BLaER1 (cell line): Measurements from ENCODE around the gene SCPEP1.
A peak's percentile ranks its signal among the peaks of the same experiment; 100 is the strongest.

ENCODE experiments used
- H3K27ac ChIP-seq: shearing (Covaris generic); formaldehyde crosslinking; 2 replicates; pipeline ENCODE4 v1.8.1; 2022
- H3K27me3 ChIP-seq: shearing (Covaris generic); formaldehyde crosslinking; 2 replicates; pipeline ENCODE4 v1.8.1; 2022
- H3K36me3 ChIP-seq: shearing (Covaris generic); formaldehyde crosslinking; 2 replicates; pipeline ENCODE4 v1.8.1; 2022
- H3K4me1 ChIP-seq: shearing (Covaris generic); formaldehyde crosslinking; 2 replicates; pipeline ENCODE4 v1.8.1; 2022
- H3K4me2 ChIP-seq: shearing (Covaris generic); formaldehyde crosslinking; 2 replicates; pipeline ENCODE4 v1.8.1; 2022
- H3K4me3 ChIP-seq: shearing (Covaris generic); formaldehyde crosslinking; 2 replicates; pipeline ENCODE4 v1.8.1; 2022
- H3K9ac ChIP-seq: shearing (Covaris generic); formaldehyde crosslinking; 2 replicates; pipeline ENCODE4 v1.8.1; 2022
- H3K9me3 ChIP-seq: shearing (Covaris generic); formaldehyde crosslinking; 2 replicates; pipeline ENCODE4 v1.8.1; 2022
- H4K20me1 ChIP-seq: shearing (Covaris generic); formaldehyde crosslinking; 2 replicates; pipeline ENCODE4 v1.8.1; 2022
- Cebpa-rat ChIP-seq: shearing (Covaris generic); IDR thresholded peaks from 2 replicates; pipeline ENCODE4 v1.8.1; 2022

The SCPEP1 gene

DNA sequence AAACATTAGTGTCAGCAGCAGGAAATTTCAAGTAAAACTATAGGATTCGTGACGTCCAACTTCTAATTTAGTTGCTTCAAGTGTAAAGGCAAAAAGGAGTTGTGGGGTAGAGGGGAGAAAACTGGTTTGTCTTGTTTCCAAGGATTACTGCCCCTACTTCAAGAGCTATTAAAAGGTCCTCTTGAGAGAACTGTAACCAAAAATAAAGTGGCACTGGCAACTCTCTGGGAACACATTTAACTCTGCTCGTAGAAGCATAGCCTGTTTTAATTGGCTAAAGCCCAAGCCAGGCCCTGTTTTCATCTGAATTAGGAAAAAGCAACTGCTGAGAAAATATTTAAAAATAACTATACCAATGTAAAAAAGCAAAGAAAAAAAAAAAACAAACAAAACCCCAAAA lies 55.4 kb downstream of the SCPEP1 start:
- H3K4me2 ChIP-seq = peak overlapping the region; percentile 52
- no peak for TF ChIP-seq Cebpa-rat
- no peaks in the 10 kb centered on the region for H3K36me3 ChIP-seq
- H3K4me3 ChIP-seq = no peak overlapping the region
- no peaks in the 10 kb centered on the region for H4K20me1 ChIP-seq
- H3K27me3 ChIP-seq = no peaks in the 10 kb centered on the region
- peaks cover 14% of the 10 kb centered on the region for H3K4me1 ChIP-seq
- H3K9me3 ChIP-seq = peaks cover 16% of the 10 kb centered on the region
- H3K9ac ChIP-seq = peak overlapping the region; percentile 23; the same call in 1 of the 2 replicates
- 0 out of 2 replicates have a peak overlapping the region, but pooled peaks have one; percentile 31 for H3K27ac ChIP-seq

DNA sequence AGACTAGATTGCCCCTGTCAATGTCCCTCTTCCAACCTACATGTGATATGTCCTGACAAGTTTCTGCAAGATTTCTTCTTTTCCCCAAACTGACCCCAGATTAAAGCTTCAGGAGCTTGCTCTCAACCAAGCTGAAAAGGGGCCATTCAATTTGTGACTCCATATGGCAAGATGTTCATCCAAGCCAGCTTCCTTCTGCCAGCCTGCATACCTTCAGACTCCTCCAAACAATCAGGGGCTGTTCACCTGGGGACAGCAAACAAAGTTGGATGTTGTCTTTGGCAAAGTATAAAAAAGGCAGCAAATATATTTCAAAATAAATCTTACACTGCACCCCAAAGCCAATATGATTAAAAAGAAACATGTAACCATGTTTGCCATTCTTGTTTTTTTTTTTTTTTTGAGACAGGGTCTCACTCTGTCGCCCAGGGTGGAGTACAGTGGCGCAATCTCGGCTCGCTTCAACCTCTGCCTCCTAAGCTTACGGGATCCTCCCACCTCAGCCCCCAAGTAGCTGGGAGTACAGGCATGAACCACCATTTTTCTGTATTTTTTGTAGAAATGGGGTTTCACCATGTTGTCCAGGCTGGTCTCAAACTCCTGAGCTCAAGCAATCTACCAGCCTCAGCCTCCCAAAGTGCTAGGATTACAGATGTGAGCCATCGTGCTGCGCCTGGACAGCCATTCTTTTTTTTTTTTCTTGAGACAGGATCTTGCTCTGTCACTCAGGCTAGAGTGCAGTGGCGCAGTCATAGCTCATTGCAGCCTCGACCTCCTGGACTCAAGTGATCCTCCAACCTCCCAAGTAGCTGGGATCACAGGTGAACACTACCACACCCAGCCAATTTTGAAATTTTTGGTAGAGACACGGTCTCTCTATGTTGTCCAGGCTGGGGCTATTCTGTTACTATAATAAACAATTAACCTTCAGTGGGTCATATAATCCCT lies 57.1 kb downstream of the SCPEP1 start:
- H3K9ac ChIP-seq = no peak overlapping the region
- no peaks in the 10 kb centered on the region for H4K20me1 ChIP-seq
- no peaks in the 10 kb centered on the region for H3K27me3 ChIP-seq
- no peak for TF ChIP-seq Cebpa-rat
- H3K4me2 ChIP-seq = no peak overlapping the region
- H3K27ac ChIP-seq = no peak overlapping the region
- no peaks in the 10 kb centered on the region for H3K36me3 ChIP-seq
- H3K4me1 ChIP-seq = peaks cover 14% of the 10 kb centered on the region
- H3K9me3 ChIP-seq = no peaks in the 10 kb centered on the region; the same call in 1 of the 2 replicates
- no peak overlapping the region for H3K4me3 ChIP-seq

DNA sequence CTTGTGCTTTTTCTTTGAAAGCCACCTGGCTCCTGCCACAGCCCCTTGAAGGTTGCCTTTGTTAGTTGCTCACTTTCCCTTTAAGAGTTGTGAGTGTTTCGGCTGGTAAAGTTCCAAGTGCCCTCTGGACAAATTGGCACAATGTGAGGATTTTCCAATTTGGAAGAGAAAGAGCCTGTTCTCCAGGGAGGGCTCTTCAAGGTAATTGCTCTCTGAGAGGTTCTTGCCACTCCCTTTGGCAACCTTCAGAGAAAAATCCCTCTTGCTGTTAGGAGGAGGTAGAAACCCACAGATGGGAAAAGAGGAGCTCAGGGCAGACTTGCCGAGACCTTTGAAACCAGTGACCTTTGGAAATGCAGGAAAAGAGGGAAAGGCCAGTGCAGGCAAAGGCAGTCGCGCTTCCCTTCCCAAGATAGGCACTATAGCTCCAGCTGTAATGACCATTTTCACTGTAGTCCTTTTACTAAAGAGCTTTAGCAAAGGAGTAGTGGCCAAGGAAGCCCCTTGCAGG lies 58.1 kb downstream of the SCPEP1 start:
- no peaks in the 10 kb centered on the region for H3K36me3 ChIP-seq
- H4K20me1 ChIP-seq = no peaks in the 10 kb centered on the region
- H3K9me3 ChIP-seq = no peaks in the 10 kb centered on the region; the same call in 1 of the 2 replicates
- no peak overlapping the region for H3K4me3 ChIP-seq
- H3K4me1 ChIP-seq = peaks cover 14% of the 10 kb centered on the region
- H3K27me3 ChIP-seq = no peaks in the 10 kb centered on the region
- no peak overlapping the region for H3K4me2 ChIP-seq
- H3K9ac ChIP-seq = no peak overlapping the region
- no peak for TF ChIP-seq Cebpa-rat
- no peak overlapping the region for H3K27ac ChIP-seq

DNA sequence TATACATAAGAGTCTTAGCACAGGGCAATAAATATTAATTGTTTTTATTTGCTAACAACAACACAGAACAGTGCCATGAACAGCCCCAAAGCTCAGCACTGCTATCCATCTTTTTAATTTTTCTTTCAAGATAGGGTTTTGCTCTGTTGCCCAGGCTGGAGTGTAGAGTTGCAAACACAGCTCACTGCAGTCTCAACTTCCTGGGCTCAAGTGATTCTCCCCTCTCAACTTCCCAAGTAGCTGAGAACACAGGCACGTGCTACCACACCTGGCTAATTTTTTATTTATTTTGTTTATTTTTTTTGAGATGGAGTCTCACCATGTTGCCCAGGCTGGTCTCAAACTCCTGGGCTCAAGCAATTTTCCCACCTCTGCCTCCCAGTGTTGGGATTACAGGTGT lies 59.5 kb downstream of the SCPEP1 start:
- no peaks in the 10 kb centered on the region for H3K36me3 ChIP-seq
- H3K4me2 ChIP-seq = no peak overlapping the region
- peaks cover 14% of the 10 kb centered on the region for H3K4me1 ChIP-seq
- H3K27me3 ChIP-seq = no peaks in the 10 kb centered on the region
- no peaks in the 10 kb centered on the region for H4K20me1 ChIP-seq
- H3K27ac ChIP-seq = no peak overlapping the region
- no peak overlapping the region for H3K4me3 ChIP-seq
- no peaks in the 10 kb centered on the region for H3K9me3 ChIP-seq
- H3K9ac ChIP-seq = no peak overlapping the region
- no peak for TF ChIP-seq Cebpa-rat

DNA sequence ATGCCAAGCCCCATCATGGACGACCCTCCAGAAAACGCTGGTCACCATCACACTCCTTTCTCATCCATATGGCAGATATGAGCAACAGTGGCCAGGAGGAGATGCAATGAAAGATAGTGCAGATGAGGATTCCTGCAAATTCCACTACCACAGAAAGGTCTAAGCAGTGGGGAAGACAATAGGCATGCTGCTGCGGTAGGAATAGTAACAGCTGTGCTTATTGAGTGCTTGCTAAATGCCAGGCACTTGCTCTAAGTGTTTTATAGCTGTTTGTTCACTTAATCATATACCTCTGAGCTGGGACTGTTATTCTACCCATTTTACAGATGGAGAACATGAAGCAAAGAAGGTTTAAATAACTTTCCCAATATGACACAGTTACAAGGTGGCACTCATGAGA lies 60.6 kb downstream of the SCPEP1 start:
- no peak for TF ChIP-seq Cebpa-rat
- Histone ChIP-seq H3K27ac (no peak overlapping the region), H3K27me3 (peaks cover 4% of the 10 kb centered on the region), H3K9me3 (no peaks in the 10 kb centered on the region), H3K36me3 (no peaks in the 10 kb centered on the region), H3K4me2 (no peak overlapping the region), H4K20me1 (no peaks in the 10 kb centered on the region), H3K9ac (no peak overlapping the region), H3K4me1 (peaks cover 6% of the 10 kb centered on the region), H3K4me3 (no peak overlapping the region)

DNA sequence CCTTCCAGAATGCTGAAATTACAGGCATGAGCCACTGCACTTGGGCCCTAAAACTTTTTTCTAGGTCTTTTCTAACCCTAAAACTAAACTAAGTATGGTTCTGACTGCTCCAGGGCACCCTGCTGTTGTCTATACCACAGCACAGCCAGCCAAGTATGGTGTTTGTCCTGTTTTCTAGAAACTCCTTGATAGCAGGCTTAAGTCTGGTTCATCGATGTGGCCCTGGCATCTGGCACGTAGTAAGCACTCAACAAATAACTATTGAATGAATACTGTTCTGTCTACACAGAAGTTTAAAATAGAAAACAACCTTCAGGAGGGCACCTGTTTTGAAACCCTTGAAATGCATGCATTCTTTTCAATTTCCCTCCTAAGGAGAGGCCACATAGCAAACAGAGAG lies 62.6 kb downstream of the SCPEP1 start:
- Histone ChIP-seq H3K27me3 (peaks cover 25% of the 10 kb centered on the region), H3K4me1 (peaks cover 4% of the 10 kb centered on the region), H3K4me2 (no peak overlapping the region), H4K20me1 (no peaks in the 10 kb centered on the region), H3K27ac (no peak overlapping the region), H3K4me3 (no peak overlapping the region), H3K9ac (no peak overlapping the region), H3K9me3 (0 out of 2 replicates have a peak, but pooled peaks cover 5% of the 10 kb centered on the region), H3K36me3 (no peaks in the 10 kb centered on the region)
- no peak for TF ChIP-seq Cebpa-rat

DNA sequence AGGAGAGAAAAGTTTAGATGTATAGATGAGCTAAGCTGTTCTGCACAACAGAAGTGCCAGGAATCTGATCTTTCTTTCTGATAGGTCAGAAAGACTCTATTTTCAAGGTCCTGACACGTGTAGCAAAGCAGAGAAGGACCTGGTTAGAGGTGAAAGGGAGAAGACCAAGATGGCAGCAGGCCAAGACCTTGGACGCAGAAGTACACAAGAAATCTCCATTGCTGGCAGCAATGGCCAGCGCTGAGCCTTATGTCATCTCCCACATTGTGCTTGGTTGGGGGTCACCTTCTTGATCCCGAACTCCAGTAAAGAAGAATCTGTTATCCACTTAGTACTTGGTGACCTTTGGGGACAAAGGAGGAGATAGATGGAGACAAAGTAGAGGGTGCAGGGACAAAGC lies 65.3 kb downstream of the SCPEP1 start:
- no peak overlapping the region for H3K4me3 ChIP-seq
- H3K9ac ChIP-seq = no peak overlapping the region
- no peak for TF ChIP-seq Cebpa-rat

DNA sequence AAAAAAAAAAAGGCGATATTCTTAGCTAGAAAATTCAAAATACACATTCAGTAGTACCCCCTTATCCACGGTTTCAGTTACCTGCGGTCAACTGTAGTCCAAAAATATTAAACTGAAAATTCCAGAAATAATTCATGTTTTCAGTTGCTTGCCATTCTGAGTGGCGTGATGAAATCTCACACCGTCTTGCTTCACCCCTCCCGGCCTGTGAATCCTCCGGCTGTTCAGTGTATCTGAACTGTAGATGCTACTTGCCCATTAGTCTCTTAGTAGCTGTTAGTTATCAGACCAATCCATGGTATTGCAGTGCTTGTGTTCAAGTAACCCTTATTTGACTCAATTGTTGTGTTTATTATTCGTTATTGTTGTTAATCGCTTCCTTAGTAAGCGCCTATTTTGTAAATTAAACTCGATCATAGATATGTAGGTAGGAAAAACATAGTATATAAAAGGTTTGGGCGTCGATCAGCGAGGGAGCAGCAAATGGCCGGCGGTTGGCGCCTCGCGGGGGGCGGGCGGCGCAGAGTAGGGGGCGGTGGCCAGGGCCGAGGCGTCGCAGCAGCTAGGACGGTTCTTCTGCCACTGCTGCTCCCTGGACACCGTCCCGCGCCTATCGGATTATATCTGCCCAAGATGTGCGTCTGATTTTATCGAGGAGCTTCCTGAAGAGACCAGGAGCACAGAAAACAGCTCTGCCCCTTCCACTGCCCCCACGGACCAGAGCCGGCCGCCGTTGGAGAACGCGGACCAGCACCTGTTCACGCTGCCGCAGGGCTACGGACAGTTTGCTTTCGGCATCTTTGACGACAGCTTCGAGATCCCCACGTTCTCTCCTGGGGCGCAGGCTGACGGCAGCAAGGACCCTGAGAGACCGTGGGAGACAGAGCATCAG lies 67.3 kb downstream of the SCPEP1 start:
- peak overlapping the region; percentile 84 for H3K4me2 ChIP-seq
- H3K27me3 ChIP-seq = peaks cover 55% of the 10 kb centered on the region
- no peak overlapping the region for H3K9ac ChIP-seq
- H3K27ac ChIP-seq = no peak overlapping the region
- no peaks in the 10 kb centered on the region for H3K36me3 ChIP-seq
- 0 out of 2 replicates have a peak, but pooled peaks cover 5% of the 10 kb centered on the region for H3K9me3 ChIP-seq
- no peaks in the 10 kb centered on the region for H4K20me1 ChIP-seq
- H3K4me1 ChIP-seq = peaks cover 16% of the 10 kb centered on the region
- no peak for TF ChIP-seq Cebpa-rat
- H3K4me3 ChIP-seq = peak overlapping the region; percentile 60

More for the DNA sequence above, 65.3 kb downstream of the SCPEP1 start:
- Histone ChIP-seq H4K20me1 (no peaks in the 10 kb centered on the region), H3K27ac (no peak overlapping the region), H3K9me3 (0 out of 2 replicates have a peak, but pooled peaks cover 5% of the 10 kb centered on the region), H3K4me1 (peaks cover 16% of the 10 kb centered on the region), H3K27me3 (peaks cover 52% of the 10 kb centered on the region), H3K4me2 (no peak overlapping the region), H3K36me3 (no peaks in the 10 kb centered on the region)

DNA sequence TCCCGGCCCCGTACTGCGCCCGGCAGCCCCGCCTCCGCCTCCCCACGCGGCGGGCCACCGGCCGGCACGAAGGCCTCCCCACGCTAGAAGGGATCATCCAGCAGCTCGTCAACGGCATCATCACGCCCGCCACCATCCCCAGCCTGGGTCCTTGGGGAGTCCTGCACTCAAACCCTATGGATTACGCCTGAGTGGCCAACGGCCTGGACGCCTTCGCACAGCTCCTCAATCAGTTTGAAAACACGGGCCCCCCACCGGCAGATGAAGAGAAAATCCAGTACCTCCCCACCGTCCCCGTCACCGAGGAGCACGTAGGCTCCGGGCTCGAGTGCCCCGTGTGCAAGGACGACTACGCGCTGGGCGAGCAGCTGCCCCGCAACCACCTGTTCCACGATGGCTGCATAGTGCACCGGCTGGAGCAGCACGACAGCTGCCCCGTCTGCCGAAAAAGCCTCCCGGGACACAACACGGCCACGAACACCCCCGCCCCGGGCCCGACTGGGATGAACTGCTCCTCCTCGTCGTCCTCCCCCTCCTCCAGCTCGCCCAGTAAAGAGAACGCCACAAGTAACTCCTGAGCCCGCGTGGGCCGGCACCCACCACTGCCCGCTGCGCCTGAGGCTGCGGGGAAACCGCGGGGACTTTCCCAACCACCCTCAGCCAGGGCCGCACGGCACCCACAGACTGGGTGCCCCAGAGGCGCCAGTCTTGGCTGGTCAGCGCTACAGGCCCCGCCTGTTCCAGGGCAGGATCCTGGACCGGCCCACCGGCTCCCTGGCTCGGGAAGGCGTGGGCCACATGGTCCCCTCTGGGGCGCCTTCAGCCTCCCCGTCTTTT lies 68.2 kb downstream of the SCPEP1 start:
- H3K9ac ChIP-seq = no peak overlapping the region
- TF ChIP-seq Cebpa-rat = no peak
- H3K27ac ChIP-seq = no peak overlapping the region
- H3K4me1 ChIP-seq = peaks cover 16% of the 10 kb centered on the region
- H3K9me3 ChIP-seq = 0 out of 2 replicates have a peak, but pooled peaks cover 5% of the 10 kb centered on the region
- peaks cover 55% of the 10 kb centered on the region for H3K27me3 ChIP-seq
- peak overlapping the region; percentile 60 for H3K4me3 ChIP-seq
- H3K4me2 ChIP-seq = peak overlapping the region; percentile 84
- no peaks in the 10 kb centered on the region for H3K36me3 ChIP-seq
- H4K20me1 ChIP-seq = no peaks in the 10 kb centered on the region
